GM12878 (cell line): ENCODE results near the gene TMEM181. TPM values are rescaled to one million over a fixed set of nuclear protein-coding genes. Genes with fewer than 3 reads are reported as not detected.

ENCODE experiments used
- BCL11A ChIP-seq: IDR thresholded peaks from 2 replicates; pipeline ENCODE4 v1.6.1; 2011; ENCODE audit warnings: low read depth, low read length
- CEBPB ChIP-seq, 2 experiments: fragments of 150-350 bp in 1 of 2; IDR thresholded peaks; 2 replicates each; pipeline ENCODE4 v1.6.1; 2012 to 2014; ENCODE audit warnings: low read depth in 2 of 2, low read length in 2 of 2, borderline replicate concordance in 1 of 2, inconsistent platforms in 1 of 2
- CHD1 ChIP-seq: IDR thresholded peaks from 2 replicates; pipeline ENCODE4 v1.6.1; 2012; ENCODE audit warnings: low read depth, low read length, improper control_type of control experiment
- ETV6 ChIP-seq, 2 experiments: fragments of 450-650 bp in 1 of 2; IDR thresholded peaks in 1 of 2; conservative IDR thresholded peaks in 1 of 2; 2 replicates each; pipeline ENCODE4 v1.6.1; 2014; ENCODE audit warnings: antibody characterized with exemption in 1 of 2, borderline replicate concordance in 1 of 2, low read depth in 1 of 2, mild to moderate bottlenecking in 1 of 2, moderate library complexity in 1 of 2
- FOXM1 ChIP-seq: IDR thresholded peaks from 2 replicates; pipeline ENCODE4 v1.6.1; 2012; ENCODE audit warnings: low read depth, mild to moderate bottlenecking, inconsistent platforms, low read length, moderate library complexity
- HDAC6 ChIP-seq: fragments of 200-600 bp; sonication (generic); IDR thresholded peaks from one replicate; pipeline ENCODE4 v1.8.0; 2017; ENCODE audit warnings: antibody characterized with exemption; ENCODE audit not compliant: unreplicated experiment
- MTA2 ChIP-seq: fragments of 450-650 bp; IDR thresholded peaks from 2 replicates; pipeline ENCODE4 v1.6.1; 2016; ENCODE audit warnings: low read depth, mild to moderate bottlenecking, moderate library complexity
- MTA3 ChIP-seq: IDR thresholded peaks from 2 replicates; pipeline ENCODE4 v1.6.1; 2012; ENCODE audit warnings: low read length, inconsistent platforms, borderline replicate concordance
- PKNOX1 ChIP-seq: fragments of 450-650 bp; IDR thresholded peaks from 2 replicates; pipeline ENCODE4 v1.6.1; 2016; ENCODE audit warnings: mild to moderate bottlenecking
- SIN3A ChIP-seq: IDR thresholded peaks from 2 replicates; pipeline ENCODE4 v1.6.1; 2012; ENCODE audit warnings: low read depth, low read length, improper control_type of control experiment
- SMC3 ChIP-seq: IDR thresholded peaks from 2 replicates; pipeline ENCODE4 v1.6.1; 2011; ENCODE audit warnings: low read length, improper control_type of control experiment, borderline replicate concordance
- TARDBP ChIP-seq: IDR thresholded peaks from 2 replicates; pipeline ENCODE4 v1.6.1; 2016; ENCODE audit warnings: borderline replicate concordance
- YBX1 ChIP-seq: fragments of 450-650 bp; IDR thresholded peaks from 2 replicates; pipeline ENCODE4 v1.6.1; 2016; ENCODE audit warnings: antibody characterized with exemption
- ZBTB40 ChIP-seq: fragments of 450-650 bp; IDR thresholded peaks from 2 replicates; pipeline ENCODE4 v1.6.1; 2016; ENCODE audit warnings: mild to moderate bottlenecking, moderate library complexity, borderline replicate concordance
- polyA plus RNA-seq, 11 experiments: library from polyadenylated mRNA; depleted of rRNA in 4 of 11; unstranded in 6 of 11; stranded (reverse) in 5 of 11; fragments of >200 nt; fragmentation: Nextera tagmentation in 4 of 11; fragmentation: Illumina TruSeq in 1 of 11; extraction: Ambion mirVana in 4 of 11; extraction: Trizol in 1 of 11; gene quantifications; 1 replicate in 1 of 11; 2 replicates in 10 of 11; pipeline versions ENCODE4 v1.2.1 to v1.2.3, GENCODE V29; 2011 to 2016; ENCODE audit warnings: inconsistent platforms in 2 of 11, missing spikeins in 2 of 11, low read depth in 1 of 11
- total RNA-seq, 4 experiments: library from RNA; depleted of rRNA in 3 of 4; stranded (reverse); fragments of >200 nt in 3 of 4; fragmentation: Illumina TruSeq in 1 of 4; extraction: Trizol in 1 of 4; gene quantifications; 2 replicates each; pipeline versions ENCODE4 v1.2.1 to v1.2.3, GENCODE V29; 2013 to 2021
- TF ChIP-seq, protein P1 (sequence below): fragments of 450-650 bp; formaldehyde crosslinking; IDR thresholded peaks from 2 replicates; pipeline ENCODE4 v1.5.0; 2022; ENCODE audit warnings: mild to moderate bottlenecking, missing genetic modification characterization

The TMEM181 gene
- total and polyA plus RNA-seq, 10 of the 15 experiments (the other 5 are each of a cell fraction or from before 2014, with no cell fraction given): 1.5 to 7.9 (median 5.2) TPM

- TF ChIP-seq, protein P1, sequence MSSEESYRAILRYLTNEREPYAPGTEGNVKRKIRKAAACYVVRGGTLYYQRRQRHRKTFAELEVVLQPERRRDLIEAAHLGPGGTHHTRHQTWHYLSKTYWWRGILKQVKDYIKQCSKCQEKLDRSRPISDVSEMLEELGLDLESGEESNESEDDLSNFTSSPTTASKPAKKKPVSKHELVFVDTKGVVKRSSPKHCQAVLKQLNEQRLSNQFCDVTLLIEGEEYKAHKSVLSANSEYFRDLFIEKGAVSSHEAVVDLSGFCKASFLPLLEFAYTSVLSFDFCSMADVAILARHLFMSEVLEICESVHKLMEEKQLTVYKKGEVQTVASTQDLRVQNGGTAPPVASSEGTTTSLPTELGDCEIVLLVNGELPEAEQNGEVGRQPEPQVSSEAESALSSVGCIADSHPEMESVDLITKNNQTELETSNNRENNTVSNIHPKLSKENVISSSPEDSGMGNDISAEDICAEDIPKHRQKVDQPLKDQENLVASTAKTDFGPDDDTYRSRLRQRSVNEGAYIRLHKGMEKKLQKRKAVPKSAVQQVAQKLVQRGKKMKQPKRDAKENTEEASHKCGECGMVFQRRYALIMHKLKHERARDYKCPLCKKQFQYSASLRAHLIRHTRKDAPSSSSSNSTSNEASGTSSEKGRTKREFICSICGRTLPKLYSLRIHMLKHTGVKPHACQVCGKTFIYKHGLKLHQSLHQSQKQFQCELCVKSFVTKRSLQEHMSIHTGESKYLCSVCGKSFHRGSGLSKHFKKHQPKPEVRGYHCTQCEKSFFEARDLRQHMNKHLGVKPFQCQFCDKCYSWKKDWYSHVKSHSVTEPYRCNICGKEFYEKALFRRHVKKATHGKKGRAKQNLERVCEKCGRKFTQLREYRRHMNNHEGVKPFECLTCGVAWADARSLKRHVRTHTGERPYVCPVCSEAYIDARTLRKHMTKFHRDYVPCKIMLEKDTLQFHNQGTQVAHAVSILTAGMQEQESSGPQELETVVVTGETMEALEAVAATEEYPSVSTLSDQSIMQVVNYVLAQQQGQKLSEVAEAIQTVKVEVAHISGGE (CRISPR knock-in tag): no peak
- TF ChIP-seq PKNOX1 (no peak), MTA3 (no peak), MTA2 (no peak), TARDBP (no peak), ETV6 (conservative IDR thresholded peaks at IDR 0.05 in 1 of 2, IDR thresholded peaks at IDR 0.05 in 1 of 2; ENCODE audit: borderline replicate concordance in 1 of 2, low read depth in 1 of 2) (no peak), CHD1 (no peak), SMC3 (0 out of 2 replicates have a peak, but pooled peaks have one; percentile 2), YBX1 (no peak), ZBTB40 (0 out of 2 replicates have a peak, but pooled peaks have one; percentile 36), BCL11A (no peak), SIN3A (no peak), CEBPB (IDR thresholded peaks at IDR 0.05; ENCODE audit: borderline replicate concordance in 1 of 2, low read depth in 2 of 2, low read length in 2 of 2) (no peak), HDAC6 (no peak), FOXM1 (no peak)
- TF ChIP-seq, all 136 proteins: peak for 5
Measured at GRCh38 chr6:158559338-158559894, 475 bp upstream of the TMEM181 start (continued).
